Testis (tissue), 2 donors: ENCODE data around the gene DNAL1.

Experiments
- POLR2A ChIP-seq: fragments of 450-650 bp; IDR thresholded peaks from one replicate; pipeline ENCODE4 v1.6.1; 2017; ENCODE audit warnings: antibody characterized with exemption, mild to moderate bottlenecking, moderate library complexity
- TF ChIP-seq, protein P1 (sequence below), 3 experiments: fragments of 450-650 bp in 2 of 3; fragments of 200-600 bp in 1 of 3; sonication (generic) in 1 of 3; IDR thresholded peaks; one replicate each; pipeline ENCODE4 v1.5.1; 2016 to 2019; ENCODE audit warnings: antibody characterized with exemption in 3 of 3, mild to moderate bottlenecking in 2 of 3, moderate library complexity in 1 of 3

DNA sequence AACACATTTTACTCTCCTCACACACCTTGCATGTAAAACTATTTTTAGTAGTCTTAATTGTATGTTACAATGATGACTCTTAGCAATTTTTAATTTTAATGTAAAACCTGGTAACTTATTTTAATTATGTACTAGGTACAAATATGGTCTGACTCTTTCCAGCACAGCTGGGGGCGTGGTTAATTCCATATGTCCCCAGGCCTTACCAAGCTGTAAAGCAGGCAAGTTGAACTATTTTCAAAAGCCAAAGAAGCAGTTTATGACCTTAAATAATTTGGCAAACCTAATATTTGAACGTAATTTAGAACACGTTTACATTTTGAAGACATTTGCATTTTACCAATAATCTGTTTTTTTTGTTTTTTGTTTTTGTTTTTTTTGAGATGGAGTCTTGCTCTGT is 41.8 kb upstream of the DNAL1 start:
- TF ChIP-seq, protein P1, sequence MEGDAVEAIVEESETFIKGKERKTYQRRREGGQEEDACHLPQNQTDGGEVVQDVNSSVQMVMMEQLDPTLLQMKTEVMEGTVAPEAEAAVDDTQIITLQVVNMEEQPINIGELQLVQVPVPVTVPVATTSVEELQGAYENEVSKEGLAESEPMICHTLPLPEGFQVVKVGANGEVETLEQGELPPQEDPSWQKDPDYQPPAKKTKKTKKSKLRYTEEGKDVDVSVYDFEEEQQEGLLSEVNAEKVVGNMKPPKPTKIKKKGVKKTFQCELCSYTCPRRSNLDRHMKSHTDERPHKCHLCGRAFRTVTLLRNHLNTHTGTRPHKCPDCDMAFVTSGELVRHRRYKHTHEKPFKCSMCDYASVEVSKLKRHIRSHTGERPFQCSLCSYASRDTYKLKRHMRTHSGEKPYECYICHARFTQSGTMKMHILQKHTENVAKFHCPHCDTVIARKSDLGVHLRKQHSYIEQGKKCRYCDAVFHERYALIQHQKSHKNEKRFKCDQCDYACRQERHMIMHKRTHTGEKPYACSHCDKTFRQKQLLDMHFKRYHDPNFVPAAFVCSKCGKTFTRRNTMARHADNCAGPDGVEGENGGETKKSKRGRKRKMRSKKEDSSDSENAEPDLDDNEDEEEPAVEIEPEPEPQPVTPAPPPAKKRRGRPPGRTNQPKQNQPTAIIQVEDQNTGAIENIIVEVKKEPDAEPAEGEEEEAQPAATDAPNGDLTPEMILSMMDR (IDR thresholded peaks at IDR 0.05) = no peak
- TF ChIP-seq POLR2A = no peak
